A549 (cell line): ENCODE data around the gene FOXO3.

Experiments used
- KDM1A ChIP-seq: fragments of 200-600 bp; sonication (generic); IDR thresholded peaks from 2 replicates; pipeline ENCODE4 v1.6.1; 2016; ENCODE audit warnings: low read depth, mild to moderate bottlenecking
- MAZ ChIP-seq: fragments of 150-350 bp; IDR thresholded peaks from 2 replicates; pipeline ENCODE4 v1.6.1; 2014; ENCODE audit warnings: antibody characterized with exemption, low read depth, low read length, borderline replicate concordance
- TF ChIP-seq, protein P1 (sequence below): fragments of >200 bp; sonication (Bioruptor Twin); formaldehyde crosslinking; IDR thresholded peaks from 3 replicates; pipeline ENCODE4 v1.5.1; 2016

DNA sequence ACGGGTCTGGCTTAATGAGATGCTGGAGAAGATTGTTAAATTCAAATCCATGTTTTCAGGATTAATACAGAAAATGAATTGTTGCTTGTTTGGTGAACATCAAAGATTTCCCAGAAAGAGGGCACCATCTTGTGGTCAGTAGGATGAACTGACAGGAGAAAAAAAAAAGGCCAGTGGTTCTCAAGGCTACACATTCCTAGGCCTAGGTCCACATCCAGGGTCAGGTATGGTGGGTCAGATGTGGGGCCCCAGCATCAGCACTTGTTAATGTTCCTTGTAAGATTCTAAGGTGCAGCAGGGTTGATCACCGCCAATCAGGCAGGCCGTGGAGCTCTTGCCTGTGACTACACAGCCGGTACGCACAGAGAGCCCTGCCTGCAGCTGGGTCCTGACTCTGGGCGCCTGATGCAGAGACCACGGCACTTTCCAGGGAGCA, 34.0 kb upstream of the FOXO3 start:
- TF ChIP-seq MAZ, result no peak
- TF ChIP-seq, protein P1, sequence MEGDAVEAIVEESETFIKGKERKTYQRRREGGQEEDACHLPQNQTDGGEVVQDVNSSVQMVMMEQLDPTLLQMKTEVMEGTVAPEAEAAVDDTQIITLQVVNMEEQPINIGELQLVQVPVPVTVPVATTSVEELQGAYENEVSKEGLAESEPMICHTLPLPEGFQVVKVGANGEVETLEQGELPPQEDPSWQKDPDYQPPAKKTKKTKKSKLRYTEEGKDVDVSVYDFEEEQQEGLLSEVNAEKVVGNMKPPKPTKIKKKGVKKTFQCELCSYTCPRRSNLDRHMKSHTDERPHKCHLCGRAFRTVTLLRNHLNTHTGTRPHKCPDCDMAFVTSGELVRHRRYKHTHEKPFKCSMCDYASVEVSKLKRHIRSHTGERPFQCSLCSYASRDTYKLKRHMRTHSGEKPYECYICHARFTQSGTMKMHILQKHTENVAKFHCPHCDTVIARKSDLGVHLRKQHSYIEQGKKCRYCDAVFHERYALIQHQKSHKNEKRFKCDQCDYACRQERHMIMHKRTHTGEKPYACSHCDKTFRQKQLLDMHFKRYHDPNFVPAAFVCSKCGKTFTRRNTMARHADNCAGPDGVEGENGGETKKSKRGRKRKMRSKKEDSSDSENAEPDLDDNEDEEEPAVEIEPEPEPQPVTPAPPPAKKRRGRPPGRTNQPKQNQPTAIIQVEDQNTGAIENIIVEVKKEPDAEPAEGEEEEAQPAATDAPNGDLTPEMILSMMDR, result peak; percentile 67
- TF ChIP-seq KDM1A, result no peak
